ENCODE data around the gene ANKRD36. TPM values are rescaled to one million over a fixed set of nuclear protein-coding genes. Genes with fewer than 3 reads are reported as not detected.
"Not testable (repeated sequence)": the region's sequence is repeated elsewhere in the genome, so short reads cannot be mapped to it uniquely, and the experiment has no call there.

The ANKRD36 gene
- total RNA-seq, 1 donor from 2014 or later: 36.7 TPM

GRCh38 chr2:97168583-97168982 lies 55.6 kb downstream of the ANKRD36 start:
- intact Hi-C loops (cut with micrococcal nuclease); DNase-seq (ENCODE audit: low spot score); H3K4me1 Mint-ChIP-seq (ENCODE audit: low read depth); H3K27me3 Mint-ChIP-seq (ENCODE audit: insufficient read depth); H3K27ac Mint-ChIP-seq; H3K4me3 Mint-ChIP-seq: not testable (repeated sequence)
- H3K36me3 Mint-ChIP-seq (ENCODE audit: low read depth): peaks cover 34% of the 10 kb centered on the region
- H3K9me3 Mint-ChIP-seq: peaks cover 25% of the 10 kb centered on the region

GRCh38 chr2:97180391-97180790 lies 67.4 kb downstream of the ANKRD36 start:
- H3K27me3 Mint-ChIP-seq (ENCODE audit: insufficient read depth); H3K4me1 Mint-ChIP-seq (ENCODE audit: low read depth); H3K27ac Mint-ChIP-seq; H3K4me3 Mint-ChIP-seq; intact Hi-C loops (cut with micrococcal nuclease); H3K9me3 Mint-ChIP-seq; DNase-seq (ENCODE audit: low spot score): not testable (repeated sequence)
- peaks cover 22% of the 10 kb centered on the region for H3K36me3 Mint-ChIP-seq (ENCODE audit: low read depth)

- peaks cover 42% of the 10 kb centered on the region for H3K36me3 Mint-ChIP-seq (ENCODE audit: low read depth)
- not testable (repeated sequence) for H3K4me1 Mint-ChIP-seq (ENCODE audit: low read depth); H3K27me3 Mint-ChIP-seq (ENCODE audit: insufficient read depth)
Measured at GRCh38 chr2:97195349-97195748, 82.4 kb downstream of the ANKRD36 start.

GRCh38 chr2:97197251-97197650 lies 84.3 kb downstream of the ANKRD36 start:
- H3K4me1 Mint-ChIP-seq (ENCODE audit: low read depth); H3K27ac Mint-ChIP-seq; H3K27me3 Mint-ChIP-seq (ENCODE audit: insufficient read depth); intact Hi-C loops (cut with micrococcal nuclease); H3K4me3 Mint-ChIP-seq; H3K9me3 Mint-ChIP-seq; DNase-seq (ENCODE audit: low spot score): not testable (repeated sequence)
- peaks cover 33% of the 10 kb centered on the region for H3K36me3 Mint-ChIP-seq (ENCODE audit: low read depth)

More at GRCh38 chr2:97195349-97195748, 82.4 kb downstream of the ANKRD36 start:
- H3K9me3 Mint-ChIP-seq; DNase-seq (ENCODE audit: low spot score); H3K4me3 Mint-ChIP-seq; intact Hi-C loops (cut with micrococcal nuclease); H3K27ac Mint-ChIP-seq: not testable (repeated sequence)

- H3K4me1 Mint-ChIP-seq (ENCODE audit: low read depth); H3K4me3 Mint-ChIP-seq: not testable (repeated sequence)
Measured at GRCh38 chr2:97200887-97201286, 87.9 kb downstream of the ANKRD36 start.

GRCh38 chr2:97202643-97203250 lies 89.8 kb downstream of the ANKRD36 start:
- DNase-seq (ENCODE audit: low spot score); H3K4me1 Mint-ChIP-seq (ENCODE audit: low read depth); intact Hi-C loops (cut with micrococcal nuclease); H3K9me3 Mint-ChIP-seq; H3K4me3 Mint-ChIP-seq; H3K27ac Mint-ChIP-seq; H3K27me3 Mint-ChIP-seq (ENCODE audit: insufficient read depth): not testable (repeated sequence)
- H3K36me3 Mint-ChIP-seq (ENCODE audit: low read depth): peaks cover 18% of the 10 kb centered on the region

More at GRCh38 chr2:97200887-97201286, 87.9 kb downstream of the ANKRD36 start:
- H3K27ac Mint-ChIP-seq; H3K27me3 Mint-ChIP-seq (ENCODE audit: insufficient read depth); intact Hi-C loops (cut with micrococcal nuclease); DNase-seq (ENCODE audit: low spot score); H3K9me3 Mint-ChIP-seq: not testable (repeated sequence)
- peaks cover 21% of the 10 kb centered on the region for H3K36me3 Mint-ChIP-seq (ENCODE audit: low read depth)

- Mint-ChIP-seq H3K36me3 (ENCODE audit: low read depth) (peaks cover 26% of the 10 kb centered on the region), H3K9me3 (no peaks in the 10 kb centered on the region), H3K27me3 (ENCODE audit: insufficient read depth) (no peaks in the 10 kb centered on the region), H3K4me1 (ENCODE audit: low read depth) (no peaks in the 10 kb centered on the region), H3K4me3 (no peak overlapping the region), H3K27ac (no peak overlapping the region)
- intact Hi-C loops (cut with micrococcal nuclease): no loop called here
- no peak for DNase-seq (ENCODE audit: low spot score)
Measured at GRCh38 chr2:97210325-97210724, 97.4 kb downstream of the ANKRD36 start.

GRCh38 chr2:97215025-97215424 lies 102.1 kb downstream of the ANKRD36 start:
- intact Hi-C loops (cut with micrococcal nuclease); DNase-seq (ENCODE audit: low spot score); H3K27ac Mint-ChIP-seq; H3K4me3 Mint-ChIP-seq; H3K4me1 Mint-ChIP-seq (ENCODE audit: low read depth); H3K9me3 Mint-ChIP-seq; H3K27me3 Mint-ChIP-seq (ENCODE audit: insufficient read depth): not testable (repeated sequence)
- peaks cover 22% of the 10 kb centered on the region for H3K36me3 Mint-ChIP-seq (ENCODE audit: low read depth)

- H3K4me3 Mint-ChIP-seq; DNase-seq (ENCODE audit: low spot score); H3K4me1 Mint-ChIP-seq (ENCODE audit: low read depth); H3K27ac Mint-ChIP-seq; intact Hi-C loops (cut with micrococcal nuclease); H3K9me3 Mint-ChIP-seq; H3K27me3 Mint-ChIP-seq (ENCODE audit: insufficient read depth): not testable (repeated sequence)
- H3K36me3 Mint-ChIP-seq (ENCODE audit: low read depth): peaks cover 10% of the 10 kb centered on the region
Measured at GRCh38 chr2:97230848-97231585, 118.1 kb downstream of the ANKRD36 start.

- DNase-seq (ENCODE audit: low spot score); H3K36me3 Mint-ChIP-seq (ENCODE audit: low read depth); H3K4me1 Mint-ChIP-seq (ENCODE audit: low read depth); H3K9me3 Mint-ChIP-seq; H3K27ac Mint-ChIP-seq; H3K27me3 Mint-ChIP-seq (ENCODE audit: insufficient read depth); intact Hi-C loops (cut with micrococcal nuclease); H3K4me3 Mint-ChIP-seq: not testable (repeated sequence)
Measured at GRCh38 chr2:97232981-97233380, 120.0 kb downstream of the ANKRD36 start.

- H3K4me1 Mint-ChIP-seq (ENCODE audit: low read depth); H3K36me3 Mint-ChIP-seq (ENCODE audit: low read depth); H3K27me3 Mint-ChIP-seq (ENCODE audit: insufficient read depth); DNase-seq (ENCODE audit: low spot score); H3K4me3 Mint-ChIP-seq; H3K27ac Mint-ChIP-seq; intact Hi-C loops (cut with micrococcal nuclease); H3K9me3 Mint-ChIP-seq: not testable (repeated sequence)
Measured at GRCh38 chr2:97233660-97234295, 120.8 kb downstream of the ANKRD36 start.

GRCh38 chr2:97261192-97261591 lies 148.2 kb downstream of the ANKRD36 start:
- H3K27me3 Mint-ChIP-seq (ENCODE audit: insufficient read depth); H3K9me3 Mint-ChIP-seq; intact Hi-C loops (cut with micrococcal nuclease): not testable (repeated sequence)

GRCh38 chr2:97266449-97266848 lies 153.5 kb downstream of the ANKRD36 start:
- H3K27ac Mint-ChIP-seq; H3K9me3 Mint-ChIP-seq; H3K4me3 Mint-ChIP-seq; H3K4me1 Mint-ChIP-seq (ENCODE audit: low read depth); H3K27me3 Mint-ChIP-seq (ENCODE audit: insufficient read depth); intact Hi-C loops (cut with micrococcal nuclease); DNase-seq (ENCODE audit: low spot score); H3K36me3 Mint-ChIP-seq (ENCODE audit: low read depth): not testable (repeated sequence)

More at GRCh38 chr2:97261192-97261591, 148.2 kb downstream of the ANKRD36 start:
- not testable (repeated sequence) for H3K36me3 Mint-ChIP-seq (ENCODE audit: low read depth); H3K27ac Mint-ChIP-seq; H3K4me3 Mint-ChIP-seq; DNase-seq (ENCODE audit: low spot score); H3K4me1 Mint-ChIP-seq (ENCODE audit: low read depth)
